ENCODE measurements around the gene CAVIN3. TPM values are rescaled to one million over a fixed set of nuclear protein-coding genes. Genes with fewer than 3 reads are reported as not detected.

Gene CAVIN3
- total RNA-seq, 1 experiment from 2014 or later = 18.6 TPM

- POLR2A ChIA-PET = no interaction called here
- Histone ChIP-seq H3K79me2 (ENCODE audit: insufficient read depth, low read length) (no peaks in the 10 kb centered on the region), H4K20me1 (ENCODE audit: insufficient read depth) (no peaks in the 10 kb centered on the region), H3K9me3 (ENCODE audit: control insufficient read depth in 1 of 2, insufficient read depth in 1 of 2, low read depth in 1 of 2, low read length in 2 of 2) (no peaks in the 10 kb centered on the region), H3K4me2 (ENCODE audit: low read length) (no peak overlapping the region), H3K4me3 (replicated peaks in 1 of 2; ENCODE audit: low read depth in 1 of 2, low read length in 2 of 2) (no peak overlapping the region), H3K9me2 (ENCODE audit: insufficient read depth) (0 out of 2 replicates have a peak, but pooled peaks cover 3% of the 10 kb centered on the region), H3K9ac (ENCODE audit: low read length) (no peak overlapping the region), H3K36me3 (ENCODE audit: control insufficient read depth in 1 of 2, insufficient read depth in 2 of 2, low read length in 2 of 2) (no peaks in the 10 kb centered on the region), H3K27ac (ENCODE audit: low read depth, low read length) (no peak overlapping the region), H3K27me3 (ENCODE audit: insufficient read depth, low read length) (no peaks in the 10 kb centered on the region), H3K4me1 (ENCODE audit: control insufficient read depth in 1 of 2, insufficient read depth in 2 of 2, low read length in 2 of 2) (peaks cover 0 to 5% of the 10 kb centered on the region in 2 experiments; a peak in 1 of 4 replicates), H2AFZ (ENCODE audit: low read depth, low read length, poor library complexity, severe bottlenecking) (no peak overlapping the region)
- DNase-seq (ENCODE audit: low read depth, low spot score) (no peak), ATAC-seq (no peak)
- CTCF ChIA-PET = interaction anchor here (2.2 to 5.1 kb wide), 3 partner anchors 12 to 99 kb away, joined by 7 to 67 read pairs (median 7); no protein-coding TSS in a partner anchor
- RAD21 ChIA-PET (ENCODE audit: low non-redundant PET in 1 of 2, low total read pairs in 2 of 2, uncharacterized antibody in 2 of 2, unreplicated experiment in 2 of 2) = no interaction called here
- intact Hi-C loops (cut with micrococcal nuclease) = loop anchor here (10.0 kb wide), 1 partner anchor 536 kb away; no protein-coding TSS in a partner anchor
- TF ChIP-seq EZH2 (IDR thresholded peaks at IDR 0.05) = no peak
- no TSS peak for BruUV-seq (replicated peaks)
Measured at GRCh38 chr11:6350486-6350885, 30.2 kb upstream of the CAVIN3 start.

- BruUV-seq (replicated peaks) = no TSS peak
- intact Hi-C loops (cut with micrococcal nuclease) = loop anchor here (10.0 kb wide), 1 partner anchor 535 kb away; no protein-coding TSS in a partner anchor
- CTCF ChIA-PET = no interaction called here
- TF ChIP-seq ZBTB33 (IDR thresholded peaks at IDR 0.05; ENCODE audit: extremely low read depth, insufficient replicate concordance, low read length) = no peak
- TF ChIP-seq YY1 (IDR thresholded peaks at IDR 0.05; ENCODE audit: extremely low read depth, insufficient replicate concordance, low read depth, low read length) = no peak
- no peak for TF ChIP-seq EZH2 (IDR thresholded peaks at IDR 0.05)
- no peak for TF ChIP-seq CTCF (IDR thresholded peaks at IDR 0.05 in 2 of 3, conservative IDR thresholded peaks at IDR 0.05 in 1 of 3; ENCODE audit: borderline replicate concordance in 1 of 3, insufficient read depth in 1 of 3, low read depth in 2 of 3, low read length in 2 of 3)
- no peak for TF ChIP-seq REST (IDR thresholded peaks at IDR 0.05; ENCODE audit: low read depth)
- TF ChIP-seq SRF (IDR thresholded peaks at IDR 0.05; ENCODE audit: low read depth) = no peak
- no peak for TF ChIP-seq ELF1 (IDR thresholded peaks at IDR 0.05; ENCODE audit: borderline replicate concordance, low read depth)
- no peak for TF ChIP-seq RAD21 (IDR thresholded peaks at IDR 0.05; ENCODE audit: low read depth)
- TF ChIP-seq TCF7L2 (IDR thresholded peaks at IDR 0.05; ENCODE audit: borderline replicate concordance, extremely low read depth, insufficient read depth, insufficient read length) = no peak
- TF ChIP-seq SIN3A (IDR thresholded peaks at IDR 0.05; ENCODE audit: low read depth) = no peak
- TF ChIP-seq JUND (IDR thresholded peaks at IDR 0.05) = no peak
Measured at GRCh38 chr11:6350043-6350442, 29.7 kb upstream of the CAVIN3 start.

More at GRCh38 chr11:6350043-6350442, 29.7 kb upstream of the CAVIN3 start:
- Histone ChIP-seq H2AFZ (ENCODE audit: low read depth, low read length, poor library complexity, severe bottlenecking) (no peak overlapping the region), H3K9ac (ENCODE audit: low read length) (no peak overlapping the region), H3K4me3 (replicated peaks in 1 of 2; ENCODE audit: low read depth in 1 of 2, low read length in 2 of 2) (no peak overlapping the region), H3K27ac (ENCODE audit: low read depth, low read length) (no peak overlapping the region), H4K20me1 (ENCODE audit: insufficient read depth) (no peaks in the 10 kb centered on the region), H3K9me3 (ENCODE audit: control insufficient read depth in 1 of 2, insufficient read depth in 1 of 2, low read depth in 1 of 2, low read length in 2 of 2) (no peaks in the 10 kb centered on the region), H3K36me3 (ENCODE audit: control insufficient read depth in 1 of 2, insufficient read depth in 2 of 2, low read length in 2 of 2) (no peaks in the 10 kb centered on the region), H3K4me1 (ENCODE audit: control insufficient read depth in 1 of 2, insufficient read depth in 2 of 2, low read length in 2 of 2) (peaks cover 0 to 5% of the 10 kb centered on the region in 2 experiments; a peak in 1 of 4 replicates), H3K4me2 (ENCODE audit: low read length) (no peak overlapping the region), H3K27me3 (ENCODE audit: insufficient read depth, low read length) (no peaks in the 10 kb centered on the region), H3K79me2 (ENCODE audit: insufficient read depth, low read length) (no peaks in the 10 kb centered on the region), H3K9me2 (ENCODE audit: insufficient read depth) (0 out of 2 replicates have a peak, but pooled peaks cover 3% of the 10 kb centered on the region)
- ChIA-PET RAD21 (ENCODE audit: low non-redundant PET in 1 of 2, low total read pairs in 2 of 2, uncharacterized antibody in 2 of 2, unreplicated experiment in 2 of 2) (interaction anchor here in 1 of 2 experiments (0.6 kb wide), 1 partner anchor 40 kb away, joined by 3 read pairs; no protein-coding TSS in a partner anchor), POLR2A (interaction anchor here (0.6 kb wide), 1 partner anchor 10 kb away, joined by 4 read pairs; no protein-coding TSS in a partner anchor)
- no peak for DNase-seq (ENCODE audit: low read depth, low spot score)
- ATAC-seq = no peak

Data from HCT116 (cell line).